ENCODE results near the gene RASGRF2.

DNA sequence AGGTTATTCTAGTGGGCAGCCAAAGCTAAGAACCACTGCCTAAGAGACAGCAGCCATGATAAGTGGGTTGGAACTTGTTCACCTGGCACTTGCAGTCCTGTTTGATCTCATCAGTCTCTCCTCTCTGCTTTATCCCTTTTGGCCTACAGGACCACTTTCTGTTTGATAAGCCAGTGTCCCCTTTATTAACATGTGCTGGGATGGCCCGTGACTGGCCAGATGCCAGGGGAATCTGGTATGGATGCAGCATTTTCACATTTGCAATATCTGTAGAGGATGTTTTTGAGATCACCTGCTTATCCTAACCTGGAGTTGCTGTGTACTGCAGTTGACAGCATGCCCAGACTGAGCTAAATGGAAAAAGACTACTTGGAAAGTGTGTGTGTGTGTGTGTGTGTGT is 296.6 kb downstream of the RASGRF2 start:
- TF ChIP-seq, protein P1, sequence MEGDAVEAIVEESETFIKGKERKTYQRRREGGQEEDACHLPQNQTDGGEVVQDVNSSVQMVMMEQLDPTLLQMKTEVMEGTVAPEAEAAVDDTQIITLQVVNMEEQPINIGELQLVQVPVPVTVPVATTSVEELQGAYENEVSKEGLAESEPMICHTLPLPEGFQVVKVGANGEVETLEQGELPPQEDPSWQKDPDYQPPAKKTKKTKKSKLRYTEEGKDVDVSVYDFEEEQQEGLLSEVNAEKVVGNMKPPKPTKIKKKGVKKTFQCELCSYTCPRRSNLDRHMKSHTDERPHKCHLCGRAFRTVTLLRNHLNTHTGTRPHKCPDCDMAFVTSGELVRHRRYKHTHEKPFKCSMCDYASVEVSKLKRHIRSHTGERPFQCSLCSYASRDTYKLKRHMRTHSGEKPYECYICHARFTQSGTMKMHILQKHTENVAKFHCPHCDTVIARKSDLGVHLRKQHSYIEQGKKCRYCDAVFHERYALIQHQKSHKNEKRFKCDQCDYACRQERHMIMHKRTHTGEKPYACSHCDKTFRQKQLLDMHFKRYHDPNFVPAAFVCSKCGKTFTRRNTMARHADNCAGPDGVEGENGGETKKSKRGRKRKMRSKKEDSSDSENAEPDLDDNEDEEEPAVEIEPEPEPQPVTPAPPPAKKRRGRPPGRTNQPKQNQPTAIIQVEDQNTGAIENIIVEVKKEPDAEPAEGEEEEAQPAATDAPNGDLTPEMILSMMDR (IDR thresholded peaks at IDR 0.05): no peak
- no peak for TF ChIP-seq POLR2A (IDR thresholded peaks at IDR 0.05)

All from uterus (tissue), 2 donors.